Measurements from ENCODE around the gene EXOC1L. TPM values are rescaled to one million over a fixed set of nuclear protein-coding genes. Genes with fewer than 3 reads are reported as not detected.

EXOC1L gene
- total RNA-seq, 1 experiment from 2014 or later: not detected

GRCh38 chr4:55857586-55857985 is 38.0 kb downstream of the EXOC1L start:
- H3K9me3 ChIP-seq (ENCODE audit: control insufficient read depth in 1 of 2, insufficient read depth in 1 of 2, low read depth in 1 of 2, low read length in 2 of 2): no peaks in the 10 kb centered on the region
- H2AFZ ChIP-seq (ENCODE audit: low read depth, low read length, poor library complexity, severe bottlenecking): no peak overlapping the region
- H3K4me1 ChIP-seq (ENCODE audit: control insufficient read depth in 1 of 2, insufficient read depth in 2 of 2, low read length in 2 of 2): peaks cover 0 to 18% of the 10 kb centered on the region in 2 experiments; a peak in 2 of 4 replicates
- no peak for ATAC-seq
- TF ChIP-seq SIN3A (IDR thresholded peaks at IDR 0.05; ENCODE audit: low read depth): no peak
- TF ChIP-seq, protein P1, sequence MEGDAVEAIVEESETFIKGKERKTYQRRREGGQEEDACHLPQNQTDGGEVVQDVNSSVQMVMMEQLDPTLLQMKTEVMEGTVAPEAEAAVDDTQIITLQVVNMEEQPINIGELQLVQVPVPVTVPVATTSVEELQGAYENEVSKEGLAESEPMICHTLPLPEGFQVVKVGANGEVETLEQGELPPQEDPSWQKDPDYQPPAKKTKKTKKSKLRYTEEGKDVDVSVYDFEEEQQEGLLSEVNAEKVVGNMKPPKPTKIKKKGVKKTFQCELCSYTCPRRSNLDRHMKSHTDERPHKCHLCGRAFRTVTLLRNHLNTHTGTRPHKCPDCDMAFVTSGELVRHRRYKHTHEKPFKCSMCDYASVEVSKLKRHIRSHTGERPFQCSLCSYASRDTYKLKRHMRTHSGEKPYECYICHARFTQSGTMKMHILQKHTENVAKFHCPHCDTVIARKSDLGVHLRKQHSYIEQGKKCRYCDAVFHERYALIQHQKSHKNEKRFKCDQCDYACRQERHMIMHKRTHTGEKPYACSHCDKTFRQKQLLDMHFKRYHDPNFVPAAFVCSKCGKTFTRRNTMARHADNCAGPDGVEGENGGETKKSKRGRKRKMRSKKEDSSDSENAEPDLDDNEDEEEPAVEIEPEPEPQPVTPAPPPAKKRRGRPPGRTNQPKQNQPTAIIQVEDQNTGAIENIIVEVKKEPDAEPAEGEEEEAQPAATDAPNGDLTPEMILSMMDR (IDR thresholded peaks at IDR 0.05 in 2 of 3, conservative IDR thresholded peaks at IDR 0.05 in 1 of 3; ENCODE audit: borderline replicate concordance in 1 of 3, insufficient read depth in 1 of 3, low read depth in 2 of 3, low read length in 2 of 3): 0 out of 6 replicates have a peak, but pooled peaks of 1 of the 3 experiments have one; percentile 8
- no peak overlapping the region for H3K4me3 ChIP-seq (replicated peaks in 1 of 2; ENCODE audit: low read depth in 1 of 2, low read length in 2 of 2)
- intact Hi-C loops (cut with micrococcal nuclease): no loop called here
- H4K20me1 ChIP-seq (ENCODE audit: insufficient read depth): no peaks in the 10 kb centered on the region
- no peak overlapping the region for H3K9ac ChIP-seq (ENCODE audit: low read length)
- ChIA-PET CTCF (interaction anchor here (2.2 kb wide), 1 partner anchor 9 kb away, joined by 9 read pairs; no protein-coding TSS in a partner anchor), RAD21 (ENCODE audit: low non-redundant PET in 1 of 2, low total read pairs in 2 of 2, uncharacterized antibody in 2 of 2, unreplicated experiment in 2 of 2) (no interaction called here), POLR2A (interaction anchor here (0.9 kb wide), 1 partner anchor 8 kb away, joined by 4 read pairs; no protein-coding TSS in a partner anchor)
- no peak overlapping the region for H3K4me2 ChIP-seq (ENCODE audit: low read length)
- H3K27me3 ChIP-seq (ENCODE audit: insufficient read depth, low read length): no peaks in the 10 kb centered on the region
- no peaks in the 10 kb centered on the region for H3K9me2 ChIP-seq (ENCODE audit: insufficient read depth)
- H3K79me2 ChIP-seq (ENCODE audit: insufficient read depth, low read length): peaks cover 23% of the 10 kb centered on the region
- no peaks in the 10 kb centered on the region for H3K36me3 ChIP-seq (ENCODE audit: control insufficient read depth in 1 of 2, insufficient read depth in 2 of 2, low read length in 2 of 2)
- no peak for DNase-seq (ENCODE audit: low read depth, low spot score)
- BruUV-seq (replicated peaks): no TSS peak
- H3K27ac ChIP-seq (ENCODE audit: low read depth, low read length): no peak overlapping the region

DNA sequence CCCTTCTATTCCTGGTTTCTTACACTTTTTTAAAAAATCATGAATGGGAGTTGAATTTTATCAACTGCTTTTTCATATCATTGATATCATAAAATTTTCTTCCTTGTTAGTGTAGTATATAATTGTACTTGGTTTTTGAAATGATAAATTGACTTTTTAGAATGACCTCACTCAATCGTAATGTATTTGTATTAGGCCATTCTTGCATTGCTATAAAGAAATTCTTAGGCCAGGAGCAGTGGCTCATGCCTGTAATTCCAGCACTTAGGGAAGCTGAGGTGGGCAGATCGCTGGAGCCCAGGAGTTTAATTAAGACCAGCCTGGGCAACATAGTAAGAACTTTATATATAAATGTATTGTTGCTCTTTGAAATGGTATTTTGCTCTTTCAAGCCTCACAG is 40.1 kb downstream of the EXOC1L start:
- no peak overlapping the region for H3K4me2 ChIP-seq (ENCODE audit: low read length)
- RAD21 ChIA-PET (ENCODE audit: low non-redundant PET in 1 of 2, low total read pairs in 2 of 2, uncharacterized antibody in 2 of 2, unreplicated experiment in 2 of 2): no interaction called here
- ATAC-seq: no peak

More for the DNA sequence above, 40.1 kb downstream of the EXOC1L start:
- Histone ChIP-seq H3K9me3 (ENCODE audit: control insufficient read depth in 1 of 2, insufficient read depth in 1 of 2, low read depth in 1 of 2, low read length in 2 of 2) (no peaks in the 10 kb centered on the region), H3K27ac (ENCODE audit: low read depth, low read length) (no peak overlapping the region), H3K79me2 (ENCODE audit: insufficient read depth, low read length) (peaks cover 17% of the 10 kb centered on the region), H3K9ac (ENCODE audit: low read length) (no peak overlapping the region), H3K36me3 (ENCODE audit: control insufficient read depth in 1 of 2, insufficient read depth in 2 of 2, low read length in 2 of 2) (no peaks in the 10 kb centered on the region), H3K4me3 (replicated peaks in 1 of 2; ENCODE audit: low read depth in 1 of 2, low read length in 2 of 2) (no peak overlapping the region), H3K9me2 (ENCODE audit: insufficient read depth) (no peaks in the 10 kb centered on the region), H4K20me1 (ENCODE audit: insufficient read depth) (no peaks in the 10 kb centered on the region), H3K4me1 (ENCODE audit: control insufficient read depth in 1 of 2, insufficient read depth in 2 of 2, low read length in 2 of 2) (peaks cover 0 to 7% of the 10 kb centered on the region in 2 experiments; a peak in 2 of 4 replicates), H3K27me3 (ENCODE audit: insufficient read depth, low read length) (no peaks in the 10 kb centered on the region), H2AFZ (ENCODE audit: low read depth, low read length, poor library complexity, severe bottlenecking) (no peak overlapping the region)
- ChIA-PET POLR2A (no interaction called here), CTCF (no interaction called here)
- TF ChIP-seq SRF (IDR thresholded peaks at IDR 0.05; ENCODE audit: low read depth) (no peak), REST (IDR thresholded peaks at IDR 0.05; ENCODE audit: low read depth) (no peak), ZBTB33 (IDR thresholded peaks at IDR 0.05; ENCODE audit: extremely low read depth, insufficient replicate concordance, low read length) (no peak)
- DNase-seq (ENCODE audit: low read depth, low spot score): no peak
- intact Hi-C loops (cut with micrococcal nuclease): loop anchor here (10.0 kb wide), 2 partner anchors 415 to 515 kb away; partner anchors contain the start of gene SRD5A3
- BruUV-seq (replicated peaks): no TSS peak

Data from HCT116 (cell line).